A549 treated with DMSO at 1 μM for 4 hours (cell line): ENCODE measurements around the gene MRPL36. TPM values are rescaled to one million over a fixed set of nuclear protein-coding genes. Genes with fewer than 3 reads are reported as not detected.

Source experiments
- total RNA-seq: library from RNA; stranded (reverse); fragments of 200-300 nt; extraction: Qiagen RNA extraction; gene quantifications from 5 replicates; pipeline ENCODE4 v1.2.3, GENCODE V29; 2022; ENCODE audit warnings: low read depth

The MRPL36 gene
- 94.7 to 117 TPM (median 114 TPM) in 5 replicates for total RNA-seq

DNA sequence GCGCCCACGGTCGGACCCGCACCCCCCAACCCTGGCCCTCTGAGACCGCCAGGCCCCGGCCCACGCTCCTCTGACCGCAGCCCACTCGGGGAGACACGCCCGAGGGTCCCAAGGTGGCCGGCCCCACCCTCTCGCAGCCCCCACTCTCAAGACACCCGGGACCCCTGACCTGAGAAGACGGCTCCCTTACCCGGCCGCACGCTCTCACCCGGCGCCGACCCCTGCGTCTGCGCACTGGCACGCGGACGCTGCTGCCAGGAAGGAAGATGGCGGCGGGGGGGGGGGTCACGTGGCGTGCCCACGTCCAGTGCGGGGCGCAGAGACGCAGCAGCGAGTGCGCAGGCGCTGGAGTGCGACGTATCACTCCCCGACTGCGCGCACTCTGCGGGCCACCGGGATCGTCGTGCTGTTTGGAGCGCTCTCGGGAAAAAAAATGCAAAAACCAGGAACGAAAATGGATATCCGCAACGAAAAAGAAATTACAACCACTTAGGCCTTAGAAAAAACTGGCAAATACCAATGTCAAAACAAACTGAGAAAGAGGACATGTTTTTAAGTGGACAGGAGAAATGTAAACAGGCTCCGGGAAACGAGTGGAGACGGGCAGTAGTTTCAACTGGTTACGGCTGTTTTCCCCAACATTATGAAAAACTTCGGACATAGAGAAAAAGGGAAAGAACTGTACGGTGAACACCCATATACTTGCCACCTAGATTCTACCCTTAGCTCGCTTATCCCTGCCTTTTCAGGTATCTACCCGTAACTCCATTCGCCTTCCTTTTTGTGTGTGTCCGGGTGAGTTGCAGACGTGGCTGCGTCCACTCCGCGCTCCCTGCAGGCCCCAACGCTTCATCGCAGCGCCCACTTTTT lies at the start of gene MRPL36:
MRPL36 (minus strand) TSS at position 236 of the 870 bp plus-strand sequence. CDS start 902 bp downstream, outside the sequence.

DNA sequence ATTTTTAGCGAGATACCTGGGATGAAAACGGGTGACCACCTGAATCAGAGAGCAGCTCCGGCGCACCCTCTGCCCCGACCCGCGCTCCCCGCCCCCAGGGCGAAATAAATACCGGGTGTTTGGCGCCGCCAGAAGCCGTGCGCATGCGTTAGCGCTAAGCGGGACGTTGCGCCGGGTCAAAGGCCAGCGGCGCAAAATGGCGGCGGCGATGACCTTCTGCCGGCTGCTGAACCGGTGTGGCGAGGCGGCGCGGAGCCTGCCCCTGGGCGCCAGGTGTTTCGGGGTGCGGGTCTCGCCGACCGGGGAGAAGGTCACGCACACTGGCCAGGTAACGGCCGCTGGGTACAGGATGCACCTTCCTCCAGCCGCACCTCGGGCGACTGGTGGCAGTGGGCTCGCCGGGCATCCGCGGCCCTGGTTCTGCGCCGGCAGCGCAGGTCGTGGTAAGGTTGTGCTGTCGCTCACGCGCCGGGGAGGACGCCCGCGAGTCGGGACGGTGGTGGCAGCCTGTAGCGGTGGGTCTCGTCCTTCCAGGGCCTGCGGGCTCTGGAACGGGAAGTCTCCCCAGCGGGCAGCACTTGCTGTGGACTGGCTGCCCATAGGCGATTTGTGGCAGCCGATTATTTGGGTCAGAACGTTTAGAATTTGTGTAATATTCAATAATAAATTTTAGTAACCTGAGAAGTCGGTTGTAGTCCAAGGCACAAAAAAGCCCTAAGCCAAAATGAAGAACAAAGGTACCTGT lies 1.8 kb upstream of the MRPL36 start, which contains the start of gene NDUFS6:
NDUFS6 (plus strand) TSS at position 186 of the 745 bp plus-strand sequence; CDS start at position 197, 11 bp downstream.

Other genes with a start within 250 kb of the MRPL36 start
- gene NDUFS6, start 1.6 kb upstream of the MRPL36 start, total RNA-seq, result 106 to 117 TPM (median 109 TPM) in 5 replicates
- 0.23 to 1.1 TPM (median 0.40 TPM) in 5 replicates for gene IRX4, start 83.1 kb upstream of the MRPL36 start, total RNA-seq